Karpas-422 (cell line): ENCODE data around the gene SPI1. TPM values are rescaled to one million over a fixed set of nuclear protein-coding genes. Genes with fewer than 3 reads are reported as not detected.
A peak's percentile ranks its signal among the peaks of the same experiment; 100 is the strongest.

ENCODE experiments used
- DNase-seq: peaks from one replicate; pipeline ENCODE4 v3.0.0-alpha.2; 2015
- H2AFZ ChIP-seq: fragments of 200-600 bp; sonication (generic); 2 replicates; pipeline ENCODE4 v1.6.1; 2014; ENCODE audit warnings: antibody characterized with exemption, low read length, mixed read lengths
- H3K27ac ChIP-seq: fragments of 200-600 bp; sonication (generic); 2 replicates; pipeline ENCODE4 v1.5.1; 2014; ENCODE audit warnings: mild to moderate bottlenecking, low read length, moderate library complexity
- H3K27me3 ChIP-seq: fragments of 200-600 bp; sonication (generic); 2 replicates; pipeline ENCODE4 v1.6.1; 2014; ENCODE audit warnings: low read length, mixed read lengths
- H3K36me3 ChIP-seq: fragments of 200-600 bp; sonication (generic); 2 replicates; pipeline ENCODE4 v1.6.1; 2014; ENCODE audit warnings: low read length, mixed read lengths; ENCODE audit not compliant: insufficient read depth
- H3K4me1 ChIP-seq: fragments of 200-600 bp; sonication (generic); 2 replicates; pipeline ENCODE4 v1.6.1; 2014; ENCODE audit warnings: mild to moderate bottlenecking, low read length, mixed read lengths
- H3K4me2 ChIP-seq: fragments of 200-600 bp; sonication (generic); 2 replicates; pipeline ENCODE4 v1.6.1; 2014; ENCODE audit warnings: low read length, low read depth, mild to moderate bottlenecking; ENCODE audit not compliant: poor library complexity, severe bottlenecking
- H3K4me3 ChIP-seq: fragments of 200-600 bp; sonication (generic); 2 replicates; pipeline ENCODE4 v1.5.1; 2014; ENCODE audit warnings: mild to moderate bottlenecking, antibody characterized with exemption, low read length, mixed read lengths
- H3K79me2 ChIP-seq: fragments of 200-600 bp; sonication (generic); 2 replicates; pipeline ENCODE4 v1.6.1; 2014; ENCODE audit warnings: mild to moderate bottlenecking, low read length, mixed read lengths
- H3K9ac ChIP-seq: fragments of 200-600 bp; sonication (generic); 2 replicates; pipeline ENCODE4 v1.6.0; 2014; ENCODE audit warnings: low read length
- H3K9me2 ChIP-seq: fragments of 200-600 bp; sonication (generic), shearing (Covaris generic); replicated peaks from 2 replicates; pipeline ENCODE4 v1.6.0; 2014; ENCODE audit warnings: mild to moderate bottlenecking, low read length, moderate library complexity; ENCODE audit not compliant: insufficient read depth
- H3K9me3 ChIP-seq: fragments of 300-700, 200-600 bp; sonication (generic); 2 replicates; pipeline ENCODE4 v1.6.1; 2014; ENCODE audit warnings: low read length, mixed read lengths
- H4K20me1 ChIP-seq: fragments of 200-600 bp; sonication (generic); 2 replicates; pipeline ENCODE4 v1.6.1; 2014; ENCODE audit warnings: mild to moderate bottlenecking, antibody characterized with exemption, low read length, low read depth; ENCODE audit not compliant: insufficient read depth
- total RNA-seq: library from RNA; depleted of rRNA; stranded (reverse); fragments of >200 nt; shearing (Covaris generic); gene quantifications from 2 replicates; pipeline ENCODE4 v1.2.3, GENCODE V29; 2014; ENCODE audit warnings: low replicate concordance

The SPI1 gene
- total RNA-seq, 1 experiment from 2014 or later, result 114 TPM

- no peak overlapping the region for H3K27ac ChIP-seq
- H3K36me3 ChIP-seq, result peaks cover 4% of the 10 kb centered on the region; the same call in 1 of the 2 replicates
- no peak overlapping the region for H3K4me2 ChIP-seq
- H3K9me2 ChIP-seq, result no peaks in the 10 kb centered on the region
- no peak overlapping the region for H3K9ac ChIP-seq
- no peak overlapping the region for H2AFZ ChIP-seq
- no peaks in the 10 kb centered on the region for H3K9me3 ChIP-seq
- H3K4me1 ChIP-seq, result peaks cover 12% of the 10 kb centered on the region
- H3K27me3 ChIP-seq, result no peaks in the 10 kb centered on the region
- no peak overlapping the region for H3K4me3 ChIP-seq
- H3K79me2 ChIP-seq, result 0 out of 2 replicates have a peak, but pooled peaks cover 4% of the 10 kb centered on the region
- no peaks in the 10 kb centered on the region for H4K20me1 ChIP-seq
- DNase-seq, result no peak
These were observed 36.3 kb upstream of the SPI1 start for GRCh38 chr11:47414685-47415070.

- no peaks in the 10 kb centered on the region for H3K27me3 ChIP-seq
- no peaks in the 10 kb centered on the region for H3K9me2 ChIP-seq
- peaks cover 2% of the 10 kb centered on the region; the same call in 1 of the 2 replicates for H3K36me3 ChIP-seq
- no peak overlapping the region for H2AFZ ChIP-seq
- no peak overlapping the region for H3K4me2 ChIP-seq
- no peaks in the 10 kb centered on the region for H4K20me1 ChIP-seq
- no peak overlapping the region for H3K4me3 ChIP-seq
- H3K9me3 ChIP-seq, result no peaks in the 10 kb centered on the region
- no peak for DNase-seq
- peaks cover 18% of the 10 kb centered on the region for H3K4me1 ChIP-seq
- no peak overlapping the region for H3K9ac ChIP-seq
- no peak overlapping the region for H3K27ac ChIP-seq
- H3K79me2 ChIP-seq, result peaks cover 5% of the 10 kb centered on the region
These were observed 35.7 kb upstream of the SPI1 start for GRCh38 chr11:47413908-47414684.

- H3K9ac ChIP-seq, result no peak overlapping the region
- DNase-seq, result no peak
These were observed 35.0 kb upstream of the SPI1 start for GRCh38 chr11:47413351-47413750.

GRCh38 chr11:47411884-47412746 is 33.8 kb upstream of the SPI1 start:
- Histone ChIP-seq H3K4me2 (no peak overlapping the region), H3K9me2 (no peaks in the 10 kb centered on the region), H4K20me1 (no peaks in the 10 kb centered on the region), H2AFZ (no peak overlapping the region), H3K9ac (no peak overlapping the region), H3K27ac (no peak overlapping the region), H3K9me3 (no peaks in the 10 kb centered on the region), H3K27me3 (no peaks in the 10 kb centered on the region), H3K4me3 (no peak overlapping the region), H3K4me1 (peaks cover 30% of the 10 kb centered on the region), H3K79me2 (peaks cover 10% of the 10 kb centered on the region), H3K36me3 (no peaks in the 10 kb centered on the region)
- DNase-seq, result peak; percentile 80

More at GRCh38 chr11:47413351-47413750, 35.0 kb upstream of the SPI1 start:
- no peak overlapping the region for H3K4me2 ChIP-seq
- H3K9me3 ChIP-seq, result no peaks in the 10 kb centered on the region
- no peak overlapping the region for H3K27ac ChIP-seq
- no peak overlapping the region for H3K4me3 ChIP-seq
- H3K4me1 ChIP-seq, result peaks cover 22% of the 10 kb centered on the region
- no peaks in the 10 kb centered on the region for H3K27me3 ChIP-seq
- H2AFZ ChIP-seq, result no peak overlapping the region
- no peaks in the 10 kb centered on the region for H3K36me3 ChIP-seq
- H3K9me2 ChIP-seq, result no peaks in the 10 kb centered on the region
- peaks cover 10% of the 10 kb centered on the region for H3K79me2 ChIP-seq
- H4K20me1 ChIP-seq, result no peaks in the 10 kb centered on the region

GRCh38 chr11:47410370-47411264 is 32.3 kb upstream of the SPI1 start:
- Histone ChIP-seq H3K9me2 (no peaks in the 10 kb centered on the region), H3K9me3 (no peaks in the 10 kb centered on the region), H3K9ac (peak overlapping the region; percentile 85), H3K36me3 (no peaks in the 10 kb centered on the region), H2AFZ (no peak overlapping the region), H3K79me2 (peaks cover 10% of the 10 kb centered on the region), H4K20me1 (no peaks in the 10 kb centered on the region), H3K4me2 (peak overlapping the region; percentile 87), H3K4me3 (no peak overlapping the region), H3K27me3 (no peaks in the 10 kb centered on the region), H3K27ac (peak overlapping the region; percentile 27; the same call in 1 of the 2 replicates), H3K4me1 (peaks cover 40% of the 10 kb centered on the region)
- no peak for DNase-seq

GRCh38 chr11:47409440-47410369 is 31.4 kb upstream of the SPI1 start:
- H3K9ac ChIP-seq, result peak overlapping the region; percentile 85

More at GRCh38 chr11:47409440-47410369, 31.4 kb upstream of the SPI1 start:
- Histone ChIP-seq H3K79me2 (peaks cover 10% of the 10 kb centered on the region), H3K9me3 (no peaks in the 10 kb centered on the region), H3K4me1 (peaks cover 40% of the 10 kb centered on the region), H3K4me2 (peak overlapping the region; percentile 87), H3K27ac (peak overlapping the region; percentile 62), H3K9me2 (no peaks in the 10 kb centered on the region), H3K27me3 (no peaks in the 10 kb centered on the region), H2AFZ (no peak overlapping the region), H3K36me3 (no peaks in the 10 kb centered on the region), H3K4me3 (peak overlapping the region; percentile 86), H4K20me1 (no peaks in the 10 kb centered on the region)
- DNase-seq, result no peak
